ENCODE data around the gene BARHL2.

The BARHL2 gene

GRCh38 chr1:90724926-90725656 is 8.0 kb upstream of the BARHL2 start:
- TF ChIP-seq, protein P1, sequence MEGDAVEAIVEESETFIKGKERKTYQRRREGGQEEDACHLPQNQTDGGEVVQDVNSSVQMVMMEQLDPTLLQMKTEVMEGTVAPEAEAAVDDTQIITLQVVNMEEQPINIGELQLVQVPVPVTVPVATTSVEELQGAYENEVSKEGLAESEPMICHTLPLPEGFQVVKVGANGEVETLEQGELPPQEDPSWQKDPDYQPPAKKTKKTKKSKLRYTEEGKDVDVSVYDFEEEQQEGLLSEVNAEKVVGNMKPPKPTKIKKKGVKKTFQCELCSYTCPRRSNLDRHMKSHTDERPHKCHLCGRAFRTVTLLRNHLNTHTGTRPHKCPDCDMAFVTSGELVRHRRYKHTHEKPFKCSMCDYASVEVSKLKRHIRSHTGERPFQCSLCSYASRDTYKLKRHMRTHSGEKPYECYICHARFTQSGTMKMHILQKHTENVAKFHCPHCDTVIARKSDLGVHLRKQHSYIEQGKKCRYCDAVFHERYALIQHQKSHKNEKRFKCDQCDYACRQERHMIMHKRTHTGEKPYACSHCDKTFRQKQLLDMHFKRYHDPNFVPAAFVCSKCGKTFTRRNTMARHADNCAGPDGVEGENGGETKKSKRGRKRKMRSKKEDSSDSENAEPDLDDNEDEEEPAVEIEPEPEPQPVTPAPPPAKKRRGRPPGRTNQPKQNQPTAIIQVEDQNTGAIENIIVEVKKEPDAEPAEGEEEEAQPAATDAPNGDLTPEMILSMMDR (IDR thresholded peaks at IDR 0.05; ENCODE audit: borderline replicate concordance, insufficient read depth, low read depth, low read length): no peak
- H3K4me3 ChIP-seq (ENCODE audit: low read depth, low read length): no peak overlapping the region

- TF ChIP-seq, protein P1 (IDR thresholded peaks at IDR 0.05; ENCODE audit: borderline replicate concordance, insufficient read depth, low read depth, low read length): no peak
- H3K4me3 ChIP-seq (ENCODE audit: low read depth, low read length): no peak overlapping the region
Observed at GRCh38 chr1:90724361-90724760, 7.3 kb upstream of the BARHL2 start.

DNA sequence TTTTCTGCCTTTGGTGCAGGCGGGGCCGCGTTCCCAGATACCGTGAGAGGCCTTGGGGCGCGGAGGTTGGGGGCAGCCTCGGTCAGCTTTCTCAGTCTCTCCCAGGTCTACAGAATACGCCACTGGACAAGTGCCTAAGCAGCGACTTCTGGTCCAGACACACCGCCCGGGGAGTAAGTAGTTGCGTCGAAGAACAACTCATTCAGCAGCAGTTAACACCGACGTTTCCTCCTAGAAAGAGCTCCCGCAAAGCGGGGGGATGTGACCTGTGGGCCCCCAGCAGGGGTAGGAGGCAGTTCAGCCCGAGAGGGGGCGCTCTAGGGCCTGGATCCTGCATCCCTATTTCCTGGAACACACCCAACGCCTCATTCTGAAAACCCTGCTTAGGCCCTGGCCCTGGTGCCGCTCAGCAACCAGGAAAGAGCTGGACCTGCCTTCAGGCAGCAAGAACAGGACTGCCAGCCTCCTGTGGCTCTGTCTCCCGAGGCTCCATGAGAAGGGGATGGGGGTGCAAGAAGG is 6.5 kb upstream of the BARHL2 start:
- TF ChIP-seq, protein P1 (IDR thresholded peaks at IDR 0.05; ENCODE audit: borderline replicate concordance, insufficient read depth, low read depth, low read length): peak; percentile 34; the same call in 1 of the 2 replicates
- peak overlapping the region; percentile 38 for H3K4me3 ChIP-seq (ENCODE audit: low read depth, low read length)

GRCh38 chr1:90722874-90723589 is 5.9 kb upstream of the BARHL2 start:
- TF ChIP-seq, protein P1 (IDR thresholded peaks at IDR 0.05; ENCODE audit: borderline replicate concordance, insufficient read depth, low read depth, low read length): no peak
- peak overlapping the region; percentile 38 for H3K4me3 ChIP-seq (ENCODE audit: low read depth, low read length)

GRCh38 chr1:90721210-90722194 is 4.4 kb upstream of the BARHL2 start:
- no peak overlapping the region for H3K4me3 ChIP-seq (ENCODE audit: low read depth, low read length)
- TF ChIP-seq, protein P1 (IDR thresholded peaks at IDR 0.05; ENCODE audit: borderline replicate concordance, insufficient read depth, low read depth, low read length): peak; percentile 86

DNA sequence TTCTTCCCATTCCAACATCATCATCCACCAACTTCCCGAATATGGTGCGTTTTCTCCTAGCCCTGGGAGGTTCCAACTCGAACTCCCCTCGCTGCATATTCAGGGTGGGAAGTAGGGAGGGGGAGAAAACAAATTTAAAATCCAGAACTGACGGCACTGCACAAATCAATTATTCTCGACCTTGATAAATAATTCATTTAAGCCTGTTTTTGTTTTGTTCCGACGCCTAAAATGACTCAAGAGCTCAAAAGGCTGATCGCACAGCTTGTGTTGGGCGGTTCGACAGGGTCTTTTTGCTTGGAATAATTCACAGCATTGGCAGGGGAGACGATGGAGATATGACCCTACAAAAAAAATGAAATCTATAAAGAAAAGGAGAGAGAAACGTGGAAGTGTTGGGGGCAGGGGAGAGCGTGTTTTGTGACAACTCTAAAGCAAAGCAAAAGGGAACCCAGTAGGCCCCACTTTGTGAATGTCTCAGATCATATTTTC is 3.1 kb upstream of the BARHL2 start:
- TF ChIP-seq, protein P1 (IDR thresholded peaks at IDR 0.05; ENCODE audit: borderline replicate concordance, insufficient read depth, low read depth, low read length): no peak
- H3K4me3 ChIP-seq (ENCODE audit: low read depth, low read length): no peak overlapping the region
